PC-3 (cell line): Measurements from ENCODE around the gene GCH1. TPM values are rescaled to one million over a fixed set of nuclear protein-coding genes. Genes with fewer than 3 reads are reported as not detected.

Source experiments
- ATAC-seq: fragments of 200-7000 bp; cut with Tn5 transposase; 2 replicates; pipeline ENCODE4 v1.9.1; 2020; ENCODE audit warnings: mild to moderate bottlenecking, moderate library complexity
- BruUV-seq: library from RNA; stranded (reverse); fragments of 400-500 nt; replicated peaks from 2 replicates; lab custom pipeline; 2021; lab: Mats Ljungman, UMichigan
- CTCF ChIA-PET: fragments of 300-600 bp; sonication (Branson Sonifier 250); formaldehyde crosslinking; loops from one replicate; lab custom pipeline; 2022; ENCODE audit warnings: antibody characterized with exemption; lab: Charles Lee
- POLR2A ChIA-PET: fragments of 300-600 bp; sonication (Branson Sonifier 250); formaldehyde crosslinking; loops from one replicate; lab custom pipeline; 2022; ENCODE audit warnings: antibody characterized with exemption; ENCODE audit not compliant: unreplicated experiment; lab: Charles Lee
- DNase-seq: peaks from one replicate; pipeline ENCODE4 v3.0.0-alpha.2; 2015
- H2AFZ ChIP-seq: fragments of 300-600 bp; sonication (generic); 2 replicates; pipeline ENCODE4 v1.6.0; 2016; ENCODE audit warnings: antibody characterized with exemption, low read length
- H3F3A ChIP-seq: fragments of 300-600 bp; sonication (generic); one replicate; pipeline ENCODE4 v1.6.0; 2017; ENCODE audit warnings: antibody characterized with exemption, low read length, control low read depth, mild to moderate bottlenecking; ENCODE audit not compliant: unreplicated experiment
- H3K27ac ChIP-seq: fragments of 300-600 bp; sonication (generic); 2 replicates; pipeline ENCODE4 v1.5.1; 2016; ENCODE audit warnings: mild to moderate bottlenecking, low read length
- H3K27me3 ChIP-seq: fragments of 300-600 bp; sonication (generic); 2 replicates; pipeline ENCODE4 v1.6.1; 2016; ENCODE audit warnings: low read length, mixed read lengths
- H3K36me3 ChIP-seq: fragments of 300-600 bp; sonication (generic); 2 replicates; pipeline ENCODE4 v1.6.1; 2016; ENCODE audit warnings: low read depth, mixed run types, low read length, mixed read lengths
- H3K4me1 ChIP-seq: fragments of 300-600 bp; sonication (generic); 2 replicates; pipeline ENCODE4 v1.5.1; 2016; ENCODE audit warnings: low read length; ENCODE audit not compliant: insufficient read depth
- H3K4me2 ChIP-seq: fragments of 300-600 bp; sonication (generic); 2 replicates; pipeline ENCODE4 v1.6.0; 2016; ENCODE audit warnings: low read length
- H3K4me3 ChIP-seq: fragments of 300-600 bp; sonication (generic); 2 replicates; pipeline ENCODE4 v1.5.1; 2016; ENCODE audit warnings: mild to moderate bottlenecking, low read length, mixed read lengths
- H3K79me2 ChIP-seq: fragments of 300-600 bp; sonication (generic); 2 replicates; pipeline ENCODE4 v1.6.1; 2017; ENCODE audit warnings: low read length, mixed read lengths
- H3K9ac ChIP-seq: fragments of 300-600 bp; sonication (generic); 2 replicates; pipeline ENCODE4 v1.6.0; 2016; ENCODE audit warnings: mild to moderate bottlenecking, low read length
- H3K9me2 ChIP-seq: fragments of 300-600 bp; sonication (generic); replicated peaks from 2 replicates; pipeline ENCODE4 v1.6.1; 2016; ENCODE audit warnings: mixed run types, low read length, mixed read lengths
- H3K9me3 ChIP-seq: fragments of 300-600 bp; sonication (generic); 2 replicates; pipeline ENCODE4 v1.6.1; 2016; ENCODE audit warnings: low read length, mixed read lengths
- H4K20me1 ChIP-seq: fragments of 300-600 bp; sonication (generic); 2 replicates; pipeline ENCODE4 v1.6.1; 2016; ENCODE audit warnings: low read length, mixed read lengths
- EZH2 ChIP-seq: fragments of 300-600 bp; sonication (generic); IDR thresholded peaks from one replicate; pipeline ENCODE4 v1.6.1; 2017; ENCODE audit warnings: antibody characterized with exemption, mild to moderate bottlenecking, low read length; ENCODE audit not compliant: unreplicated experiment
- EZH2phosphoT487 ChIP-seq: fragments of 300-600 bp; sonication (generic); IDR thresholded peaks from 2 replicates; pipeline ENCODE4 v1.6.1; 2018; ENCODE audit warnings: mild to moderate bottlenecking, antibody characterized with exemption, low read length, borderline replicate concordance
- intact Hi-C: fragments of 100-400 bp; cut with micrococcal nuclease; formaldehyde crosslinking; loops from 2 replicates; pipeline ENCODE4 v1.9.0; 2023
- total RNA-seq: library from RNA; depleted of rRNA; stranded (reverse); fragments of >200 nt; gene quantifications from 2 replicates; pipeline ENCODE4 v1.2.3, GENCODE V29; 2014
- TF ChIP-seq, protein P1 (sequence below): fragments of 300-600 bp; sonication (generic); conservative IDR thresholded peaks from 2 replicates; pipeline ENCODE4 v1.5.1; 2017; ENCODE audit warnings: antibody characterized with exemption, low read depth, mild to moderate bottlenecking, low read length

The GCH1 gene
- total RNA-seq, 1 experiment from 2014 or later, result 26.6 TPM

DNA sequence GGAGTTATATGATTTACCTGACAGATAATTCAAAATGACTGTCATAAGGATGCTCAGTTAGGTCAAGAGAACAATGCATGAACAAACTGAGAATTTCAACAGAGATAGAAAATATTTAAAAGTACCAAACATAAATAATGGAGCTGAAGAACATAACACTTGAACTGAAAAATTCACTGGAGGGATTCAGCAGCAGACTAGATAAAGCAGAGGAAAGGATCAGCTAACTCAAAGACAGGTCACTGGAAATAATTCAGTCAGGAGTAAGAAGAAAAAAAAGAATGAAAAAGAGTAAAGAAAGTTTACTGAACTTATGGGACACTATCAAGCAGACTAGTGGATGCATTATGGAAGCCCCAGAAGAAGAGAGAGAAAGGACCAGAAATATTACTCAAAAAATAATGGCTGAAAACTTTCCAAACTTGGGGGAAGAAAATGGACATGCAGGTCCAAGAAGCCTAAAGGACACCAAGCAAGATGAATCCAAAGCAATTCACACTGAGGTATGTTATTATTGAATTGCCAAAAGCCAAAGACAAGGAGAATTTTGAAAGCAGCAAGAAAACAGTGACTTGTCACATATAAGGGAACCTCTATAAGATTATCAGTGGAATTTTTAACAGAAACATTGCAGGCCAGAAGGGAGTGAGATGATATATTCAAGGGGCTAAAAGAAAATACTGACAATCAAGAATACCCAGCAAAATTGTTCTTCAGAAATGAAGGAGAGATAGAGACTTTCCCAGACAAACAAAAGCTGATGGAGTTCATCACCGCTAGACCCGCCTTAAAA, 78.7 kb downstream of the GCH1 start:
- Histone ChIP-seq H3K9me3 (peaks cover 12% of the 10 kb centered on the region), H3F3A (no peaks in the 10 kb centered on the region), H3K4me2 (no peak overlapping the region), H3K4me3 (no peak overlapping the region), H3K36me3 (no peaks in the 10 kb centered on the region), H3K9me2 (0 out of 2 replicates have a peak, but pooled peaks cover 3% of the 10 kb centered on the region), H3K79me2 (no peaks in the 10 kb centered on the region), H3K4me1 (no peaks in the 10 kb centered on the region), H2AFZ (no peak overlapping the region), H3K9ac (no peak overlapping the region), H3K27me3 (no peaks in the 10 kb centered on the region), H3K27ac (no peak overlapping the region), H4K20me1 (no peaks in the 10 kb centered on the region)
- no peak for TF ChIP-seq EZH2
- TF ChIP-seq, protein P1, sequence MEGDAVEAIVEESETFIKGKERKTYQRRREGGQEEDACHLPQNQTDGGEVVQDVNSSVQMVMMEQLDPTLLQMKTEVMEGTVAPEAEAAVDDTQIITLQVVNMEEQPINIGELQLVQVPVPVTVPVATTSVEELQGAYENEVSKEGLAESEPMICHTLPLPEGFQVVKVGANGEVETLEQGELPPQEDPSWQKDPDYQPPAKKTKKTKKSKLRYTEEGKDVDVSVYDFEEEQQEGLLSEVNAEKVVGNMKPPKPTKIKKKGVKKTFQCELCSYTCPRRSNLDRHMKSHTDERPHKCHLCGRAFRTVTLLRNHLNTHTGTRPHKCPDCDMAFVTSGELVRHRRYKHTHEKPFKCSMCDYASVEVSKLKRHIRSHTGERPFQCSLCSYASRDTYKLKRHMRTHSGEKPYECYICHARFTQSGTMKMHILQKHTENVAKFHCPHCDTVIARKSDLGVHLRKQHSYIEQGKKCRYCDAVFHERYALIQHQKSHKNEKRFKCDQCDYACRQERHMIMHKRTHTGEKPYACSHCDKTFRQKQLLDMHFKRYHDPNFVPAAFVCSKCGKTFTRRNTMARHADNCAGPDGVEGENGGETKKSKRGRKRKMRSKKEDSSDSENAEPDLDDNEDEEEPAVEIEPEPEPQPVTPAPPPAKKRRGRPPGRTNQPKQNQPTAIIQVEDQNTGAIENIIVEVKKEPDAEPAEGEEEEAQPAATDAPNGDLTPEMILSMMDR, result no peak
- no peak for TF ChIP-seq EZH2phosphoT487
- BruUV-seq, result no TSS peak
- ChIA-PET POLR2A (no interaction called here), CTCF (no interaction called here)
- DNase-seq (no peak), ATAC-seq (no peak)
- intact Hi-C loops, result no loop called here

DNA sequence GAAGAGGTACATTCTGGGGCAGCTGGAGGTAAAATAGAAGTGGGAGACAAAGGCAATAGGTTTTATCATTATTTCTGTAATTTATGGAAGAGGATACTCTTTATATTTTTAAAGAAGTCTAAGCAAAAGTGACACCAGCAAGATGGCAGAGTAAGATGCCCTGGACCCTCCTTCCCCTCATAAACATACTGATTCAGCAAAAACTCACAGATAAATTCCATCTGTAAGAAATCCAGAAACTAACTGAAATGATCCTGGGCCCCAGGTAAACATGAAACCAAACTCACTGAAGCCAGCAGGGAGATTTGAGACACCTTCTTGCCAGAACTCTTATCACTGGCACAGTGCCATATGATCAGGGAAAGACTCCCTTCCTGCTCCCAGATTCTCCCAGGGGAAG, 79.9 kb downstream of the GCH1 start:
- TF ChIP-seq EZH2phosphoT487 (no peak), EZH2 (no peak)
- TF ChIP-seq, protein P1, result no peak
- Histone ChIP-seq H3K36me3 (no peaks in the 10 kb centered on the region), H3F3A (no peaks in the 10 kb centered on the region), H3K79me2 (no peaks in the 10 kb centered on the region), H3K4me3 (no peak overlapping the region), H4K20me1 (no peaks in the 10 kb centered on the region), H3K9ac (no peak overlapping the region), H3K9me3 (peaks cover 12% of the 10 kb centered on the region), H3K9me2 (0 out of 2 replicates have a peak, but pooled peaks cover 3% of the 10 kb centered on the region), H3K27me3 (no peaks in the 10 kb centered on the region), H3K4me2 (no peak overlapping the region), H3K4me1 (peaks cover 8% of the 10 kb centered on the region; the same call in 1 of the 2 replicates), H3K27ac (no peak overlapping the region), H2AFZ (no peak overlapping the region)
- DNase-seq (no peak), ATAC-seq (no peak)
- no TSS peak for BruUV-seq
- intact Hi-C loops, result no loop called here
- POLR2A ChIA-PET, result no interaction called here
- CTCF ChIA-PET, result no interaction called here
